Stomach (tissue), 9 donors: ENCODE results near the gene DHCR7. TPM values are rescaled to one million over a fixed set of nuclear protein-coding genes. Genes with fewer than 3 reads are reported as not detected.

Experiments used
- DNase-seq, 2 donors: peaks; one replicate each; pipeline versions ENCODE4 v3.0.0 to v3.0.0-alpha.2; 2013 to 2019
- H3K27ac ChIP-seq, 5 donors: fragments of 200-600 bp in 4 of 5; sonication (generic) in 4 of 5; one replicate each; pipeline ENCODE4 v1.5.1; 2013 to 2019; ENCODE audit warnings: mild to moderate bottlenecking in 1 of 5, moderate library complexity in 1 of 5
- H3K27me3 ChIP-seq, 3 donors: fragments of 200-600 bp; sonication (generic); one replicate each; pipeline ENCODE4 v1.5.1; 2017 to 2019; ENCODE audit warnings: mixed run types in 1 of 3
- H3K36me3 ChIP-seq, 4 donors: fragments of 200-600 bp; sonication (generic); 1 replicate in 3 of 4; 2 replicates in 1 of 4; pipeline ENCODE4 v1.5.1; 2016 to 2019
- H3K4me1 ChIP-seq, 4 donors: fragments of 200-600 bp; sonication (generic); one replicate each; pipeline ENCODE4 v1.5.1; 2016 to 2019
- H3K4me3 ChIP-seq, 4 donors: fragments of 200-600 bp; sonication (generic) in 3 of 4; one replicate each; pipeline ENCODE4 v1.5.1; 2016 to 2019; ENCODE audit warnings: mild to moderate bottlenecking in 1 of 4
- H3K9me3 ChIP-seq, 4 donors: fragments of 200-600 bp; sonication (generic); one replicate each; pipeline ENCODE4 v1.5.1; 2016 to 2019
- CTCF ChIP-seq, 7 experiments: fragments of 450-650 bp in 4 of 7; fragments of 200-600 bp in 3 of 7; sonication (generic) in 3 of 7; IDR thresholded peaks; one replicate each; pipeline ENCODE4 v1.5.1; 2016 to 2019; ENCODE audit warnings: antibody characterized with exemption in 7 of 7, control low read depth in 2 of 7, mild to moderate bottlenecking in 1 of 7
- EP300 ChIP-seq: sonication (generic); formaldehyde crosslinking; IDR thresholded peaks from one replicate; pipeline ENCODE4 v1.6.1; 2017; ENCODE audit warnings: antibody characterized with exemption
- POLR2A ChIP-seq, 4 donors: fragments of 450-650 bp; IDR thresholded peaks; one replicate each; pipeline ENCODE4 v1.6.1; 2016; ENCODE audit warnings: antibody characterized with exemption in 4 of 4, control low read depth in 2 of 4, mild to moderate bottlenecking in 1 of 4, moderate library complexity in 1 of 4
- POLR2AphosphoS5 ChIP-seq, 3 donors: sonication (generic); formaldehyde crosslinking; IDR thresholded peaks; one replicate each; pipeline ENCODE4 v1.6.1; 2016; ENCODE audit warnings: antibody characterized with exemption in 3 of 3
- WGBS, 5 donors: extraction: QIAGEN DNeasy Blood & Tissue Kit in 3 of 5; methylation state at CpG; one replicate each; pipeline versions ENCODE4 v1.1.5 to v1.1.7; 2013 to 2018; 5-methylcytosine and 5-hydroxymethylcytosine counted together
- intact Hi-C: fragments of 100-400 bp; cut with DNase I; formaldehyde crosslinking; loops from one replicate; pipeline ENCODE4 v1.15.1; 2023; ENCODE audit warnings: low total_unique reads
- polyA plus RNA-seq, 3 donors: library from polyadenylated mRNA; stranded (reverse); fragments of 200-250 nt; gene quantifications; one replicate each; pipeline ENCODE4 v1.2.3, GENCODE V29; 2013
- total RNA-seq, 5 donors: library from RNA; depleted of rRNA; stranded (reverse); fragments of >200 nt; gene quantifications; one replicate each; pipeline versions ENCODE4 v1.1.0 to v1.2.3, GENCODE V29; 2014 to 2016
- donor health status: healthy with polysubstance abuse.
- donor health status: Bipolar disorder and iron deficiency.
- donor health status: healthy.

DHCR7 gene
- total and polyA plus RNA-seq, 8 donors = 3.5 to 58.8 (median 15.1) TPM

GRCh38 chr11:71442880-71443279 lies 5.3 kb downstream of the DHCR7 start:
- Histone ChIP-seq H3K9me3 (no peaks in the 10 kb centered on the region), H3K36me3 (peaks cover 9 to 81% (median 70%) of the 10 kb centered on the region in 4 donors), H3K4me1 (peaks cover 6 to 12% (median 7%) of the 10 kb centered on the region in 4 donors), H3K27ac (no peak overlapping the region), H3K27me3 (no peaks in the 10 kb centered on the region), H3K4me3 (no peak overlapping the region)
- intact Hi-C loops = no loop called here
- 90 to 98% (median 98%) methylated on average over 5 of the region's 5 CpGs for WGBS, 5 donors
- DNase-seq = no peak
- TF ChIP-seq CTCF (IDR thresholded peaks at IDR 0.05) = no peak
- no peak for TF ChIP-seq POLR2AphosphoS5 (IDR thresholded peaks at IDR 0.05)
- TF ChIP-seq EP300 = no peak
- TF ChIP-seq POLR2A (IDR thresholded peaks at IDR 0.05) = no peak

DNA sequence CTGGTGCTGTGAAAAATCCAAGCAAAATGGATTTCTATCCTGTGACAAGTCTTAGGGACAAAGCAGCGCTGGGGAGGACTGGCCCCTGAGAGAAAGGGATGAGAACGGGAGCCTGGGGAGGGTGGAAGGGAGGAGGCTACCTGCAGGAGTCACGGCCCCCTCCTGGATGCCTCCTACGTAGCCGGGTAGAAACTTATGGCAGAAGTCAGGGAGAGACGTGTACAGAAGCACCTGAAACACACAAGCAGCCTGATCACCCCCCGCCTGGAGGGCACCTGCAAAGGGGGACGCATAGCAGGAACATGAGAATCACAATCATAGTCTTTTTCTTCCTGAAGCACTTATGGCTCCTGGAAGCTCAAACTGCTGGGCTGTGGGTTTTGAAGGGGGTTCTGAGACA lies 6.1 kb downstream of the DHCR7 start:
- 89 to 97% (median 93%) methylated on average over 8 of the region's 8 CpGs for WGBS, 5 donors
- Histone ChIP-seq H3K36me3 (peaks cover 9 to 88% (median 78%) of the 10 kb centered on the region in 4 donors), H3K9me3 (no peaks in the 10 kb centered on the region), H3K27me3 (no peaks in the 10 kb centered on the region), H3K4me3 (no peak overlapping the region), H3K27ac (no peak overlapping the region), H3K4me1 (peaks cover 0 to 4% (median 0%) of the 10 kb centered on the region in 4 donors)
- intact Hi-C loops = no loop called here
- DNase-seq = no peak
- TF ChIP-seq POLR2A (IDR thresholded peaks at IDR 0.05) = no peak
- TF ChIP-seq POLR2AphosphoS5 (IDR thresholded peaks at IDR 0.05) = no peak
- no peak for TF ChIP-seq CTCF (IDR thresholded peaks at IDR 0.05)
- TF ChIP-seq EP300 = no peak

DNA sequence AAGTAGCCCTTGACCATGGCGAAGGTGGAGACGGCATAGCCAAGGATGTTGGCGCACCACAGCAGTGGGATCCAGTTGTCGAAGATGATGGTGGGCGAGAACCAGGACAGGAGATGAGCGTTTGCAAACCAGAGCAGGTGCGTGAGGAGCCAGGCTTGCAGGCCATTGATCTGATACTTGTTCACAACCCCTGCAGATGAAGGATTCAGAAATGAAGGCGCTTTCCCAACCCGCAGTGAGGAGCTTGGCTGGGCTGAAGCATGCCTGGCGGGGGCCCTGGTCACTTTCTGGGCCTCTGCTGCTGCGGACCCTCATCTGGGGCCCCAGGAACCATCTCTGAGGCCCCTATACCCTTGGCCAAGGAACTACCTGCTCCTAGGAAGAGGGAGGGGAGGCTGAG lies 6.9 kb downstream of the DHCR7 start:
- no peak for DNase-seq
- WGBS, 5 donors = 93 to 99% (median 97%) methylated on average over 11 of the region's 11 CpGs
- no peak for TF ChIP-seq EP300
- TF ChIP-seq CTCF (IDR thresholded peaks at IDR 0.05) = no peak
- TF ChIP-seq POLR2AphosphoS5 (IDR thresholded peaks at IDR 0.05) = no peak
- TF ChIP-seq POLR2A (IDR thresholded peaks at IDR 0.05) = no peak
- Histone ChIP-seq H3K36me3 (peaks cover 9 to 93% (median 83%) of the 10 kb centered on the region in 4 donors), H3K4me3 (no peak overlapping the region), H3K4me1 (no peaks in the 10 kb centered on the region), H3K27me3 (no peaks in the 10 kb centered on the region), H3K9me3 (no peaks in the 10 kb centered on the region), H3K27ac (no peak overlapping the region)
- intact Hi-C loops = no loop called here

- Histone ChIP-seq H3K9me3 (no peaks in the 10 kb centered on the region), H3K27me3 (no peaks in the 10 kb centered on the region), H3K4me3 (no peak overlapping the region), H3K4me1 (no peaks in the 10 kb centered on the region), H3K36me3 (peaks cover 9 to 97% (median 91%) of the 10 kb centered on the region in 4 donors), H3K27ac (no peak overlapping the region)
- intact Hi-C loops = no loop called here
- TF ChIP-seq POLR2A (IDR thresholded peaks at IDR 0.05) (no peak), POLR2AphosphoS5 (IDR thresholded peaks at IDR 0.05) (no peak)
- DNase-seq = no peak
- WGBS, 5 donors = 91 to 96% (median 93%) methylated on average over 6 of the region's 6 CpGs
Observed at GRCh38 chr11:71440021-71440755, 8.0 kb downstream of the DHCR7 start.

DNA sequence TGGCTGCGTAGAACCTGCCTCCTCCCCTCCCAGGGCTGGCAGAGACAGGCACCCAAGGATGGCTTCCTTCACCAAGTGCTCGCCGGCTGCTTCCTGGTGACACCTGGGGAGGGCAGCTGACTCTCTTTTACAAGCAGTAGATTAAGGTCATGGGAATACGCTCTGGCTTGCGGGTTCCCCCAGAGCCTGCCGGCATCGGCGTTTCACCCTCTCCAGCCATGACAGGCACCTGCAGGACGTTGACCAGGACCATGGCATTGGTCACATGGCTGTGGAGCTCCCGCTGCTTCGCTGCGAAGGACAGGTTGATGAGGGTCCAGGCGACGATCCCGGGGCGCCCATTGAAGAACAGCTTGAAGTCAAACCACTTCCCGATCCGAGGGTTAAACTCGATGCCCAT lies 9.5 kb downstream of the DHCR7 start:
- Histone ChIP-seq H3K4me1 (peaks cover 0 to 8% (median 3%) of the 10 kb centered on the region in 4 donors), H3K4me3 (no peak overlapping the region), H3K27ac (no peak overlapping the region), H3K36me3 (peaks cover 4 to 88% (median 86%) of the 10 kb centered on the region in 4 donors), H3K9me3 (no peaks in the 10 kb centered on the region), H3K27me3 (no peaks in the 10 kb centered on the region)
- DNase-seq = no peak
- no peak for TF ChIP-seq POLR2A (IDR thresholded peaks at IDR 0.05)
- 93 to 97% (median 95%) methylated on average over 16 to 19 of the region's 19 CpGs for WGBS, 5 donors
- intact Hi-C loops = no loop called here
